Kidney (tissue), 14 donors: ENCODE data around the gene CDKN2D. TPM values are rescaled to one million over a fixed set of nuclear protein-coding genes. Genes with fewer than 3 reads are reported as not detected.

Experiments used
- DNase-seq, 5 donors: peaks; one replicate each; pipeline ENCODE4 v3.0.0-alpha.2; 2013 to 2020
- FAIRE-seq: peaks from 2 replicates; lab custom pipeline; 2012; peaks lifted over from hg19 to GRCh38; lab: Jason Lieb, UNC
- H3K27ac ChIP-seq, 2 donors: one replicate each; pipeline ENCODE4 v1.7.0; 2013; ENCODE audit warnings: low read depth in 2 of 2, low read length in 2 of 2, inconsistent platforms in 1 of 2
- H3K27me3 ChIP-seq: one replicate; pipeline ENCODE4 v1.7.1; 2013; ENCODE audit warnings: low read length, inconsistent platforms; ENCODE audit not compliant: control insufficient read depth, insufficient read depth
- H3K36me3 ChIP-seq, 3 donors: one replicate each; pipeline versions ENCODE4 v1.7.0 to v1.7.1; 2013; ENCODE audit warnings: low read length in 3 of 3, control low read depth in 1 of 3, inconsistent platforms in 1 of 3; ENCODE audit not compliant: insufficient read depth in 3 of 3, control insufficient read depth in 2 of 3
- H3K4me1 ChIP-seq, 3 donors: one replicate each; pipeline versions ENCODE4 v1.7.0 to v1.7.1; 2013; ENCODE audit warnings: low read length in 3 of 3, inconsistent platforms in 1 of 3, low read depth in 1 of 3; ENCODE audit not compliant: control insufficient read depth in 2 of 3, insufficient read depth in 2 of 3
- H3K4me3 ChIP-seq, 3 donors: one replicate each; pipeline versions ENCODE4 v1.7.0 to v1.8.1; 2013; ENCODE audit warnings: low read length in 3 of 3, control low read depth in 1 of 3, inconsistent platforms in 1 of 3
- H3K9ac ChIP-seq, 3 donors: one replicate each; pipeline versions ENCODE4 v1.7.0 to v1.7.1; 2013; ENCODE audit warnings: low read length in 3 of 3, control low read depth in 1 of 3, inconsistent platforms in 1 of 3
- H3K9me3 ChIP-seq, 3 donors: one replicate each; pipeline versions ENCODE4 v1.7.0 to v1.7.1; 2013; ENCODE audit warnings: low read length in 3 of 3, control low read depth in 1 of 3, inconsistent platforms in 1 of 3; ENCODE audit not compliant: control insufficient read depth in 2 of 3, insufficient read depth in 1 of 3
- CTCF ChIP-seq: IDR thresholded peaks from 3 replicates; pipeline ENCODE4 v1.5.1; 2012; ENCODE audit warnings: mild to moderate bottlenecking, moderate library complexity, borderline replicate concordance; ENCODE audit not compliant: insufficient read depth; ENCODE audit errors: extremely low read depth
- intact Hi-C: fragments of 100-400 bp; cut with DNase I; formaldehyde crosslinking; loops from one replicate; pipeline ENCODE4 v1.11.1; 2022
- polyA plus RNA-seq: library from polyadenylated mRNA; stranded (reverse); fragments of 350-450 nt; fragmentation: Illumina TruSeq; extraction: RNeasy Lipid Tissue Mini Kit (QIAGEN cat#74804); gene quantifications from one replicate; pipeline ENCODE4 v1.2.3, GENCODE V29; 2014; ENCODE audit warnings: low read depth, low replicate concordance; ENCODE audit not compliant: insufficient read depth
- total RNA-seq: library from RNA; stranded (reverse); fragmentation: NEBNext Ultra II Directional; extraction: Animal tissue kit (Norgen Biotek cat#: 25700); gene quantifications from one replicate; pipeline ENCODE4 v1.2.1, GENCODE V29; 2021
- donor health status: control.
- donor health status: control.
- donor health status: control.
- donor health status: control.
- donor health status: control.
- donor health status: DM: yes; HTN: yes; CAD: no.
- donor health status: Normal renal cell carcinoma (clear cell type).

Gene CDKN2D
- total and polyA plus RNA-seq, 2 donors from 2014 or later, result 8.8 to 14.7 TPM

- Histone ChIP-seq H3K27me3 (peaks cover 2% of the 10 kb centered on the region), H3K9me3 (no peaks in the 10 kb centered on the region), H3K4me3 (no peak overlapping the region), H3K36me3 (no peaks in the 10 kb centered on the region), H3K9ac (no peak overlapping the region), H3K4me1 (no peaks in the 10 kb centered on the region), H3K27ac (no peak overlapping the region)
- no peak for DNase-seq
- intact Hi-C loops, result no loop called here
- no peak for FAIRE-seq
- TF ChIP-seq CTCF, result no peak
Measured at GRCh38 chr19:10538204-10538983, 30.4 kb downstream of the CDKN2D start.

- intact Hi-C loops, result no loop called here
- no peaks in the 10 kb centered on the region for H3K36me3 ChIP-seq
- H3K27me3 ChIP-seq, result peaks cover 2% of the 10 kb centered on the region
Measured at GRCh38 chr19:10537668-10538067, 31.1 kb downstream of the CDKN2D start.

GRCh38 chr19:10535613-10536012, 33.2 kb downstream of the CDKN2D start:
- H3K27ac ChIP-seq, result no peak overlapping the region
- H3K4me1 ChIP-seq, result no peaks in the 10 kb centered on the region
- no peaks in the 10 kb centered on the region for H3K9me3 ChIP-seq
- H3K36me3 ChIP-seq, result no peaks in the 10 kb centered on the region
- H3K27me3 ChIP-seq, result peaks cover 2% of the 10 kb centered on the region
- no peak for TF ChIP-seq CTCF
- DNase-seq, result no peak
- intact Hi-C loops, result no loop called here
- FAIRE-seq, result no peak
- no peak overlapping the region for H3K9ac ChIP-seq
- no peak overlapping the region for H3K4me3 ChIP-seq

More at GRCh38 chr19:10537668-10538067, 31.1 kb downstream of the CDKN2D start:
- H3K9ac ChIP-seq, result no peak overlapping the region
- no peaks in the 10 kb centered on the region for H3K9me3 ChIP-seq
- DNase-seq (no peak), FAIRE-seq (no peak)
- H3K27ac ChIP-seq, result no peak overlapping the region
- no peaks in the 10 kb centered on the region for H3K4me1 ChIP-seq
- H3K4me3 ChIP-seq, result no peak overlapping the region
- TF ChIP-seq CTCF, result no peak
